Mesenchymal stem cell (in vitro differentiated cells and primary cell): ENCODE results near the gene TTC3.

Source experiments
- DNase-seq: peaks from one replicate; pipeline ENCODE4 v3.0.0-alpha.2; 2013
- H2AFZ ChIP-seq: one replicate; pipeline ENCODE4 v1.6.1; 2013; ENCODE audit warnings: low read depth, mild to moderate bottlenecking, control low read depth, inconsistent platforms, low read length, moderate library complexity
- H2AK5ac ChIP-seq: 2 replicates; pipeline ENCODE4 v1.6.1; 2013; ENCODE audit warnings: low read length, moderate library complexity, mild to moderate bottlenecking, inconsistent platforms; ENCODE audit not compliant: severe bottlenecking
- H2BK120ac ChIP-seq: one replicate; pipeline ENCODE4 v1.6.1; 2013; ENCODE audit warnings: low read depth, mild to moderate bottlenecking, inconsistent platforms, low read length, moderate library complexity
- H2BK12ac ChIP-seq, 2 experiments: one replicate each; pipeline ENCODE4 v1.6.1; 2013; ENCODE audit warnings: inconsistent platforms in 2 of 2, low read length in 2 of 2, mild to moderate bottlenecking in 2 of 2, moderate library complexity in 2 of 2, control low read depth in 1 of 2
- H2BK15ac ChIP-seq: one replicate; pipeline ENCODE4 v1.6.1; 2013; ENCODE audit warnings: mild to moderate bottlenecking, low read depth, inconsistent platforms; ENCODE audit not compliant: poor library complexity, severe bottlenecking
- H2BK5ac ChIP-seq: 2 replicates; pipeline ENCODE4 v1.6.1; 2013; ENCODE audit warnings: low read depth, mild to moderate bottlenecking, low read length, control low read depth, inconsistent platforms; ENCODE audit not compliant: poor library complexity, severe bottlenecking
- H3K14ac ChIP-seq, 2 experiments: one replicate each; pipeline ENCODE4 v1.6.1; 2013; ENCODE audit warnings: inconsistent platforms in 2 of 2, low read length in 2 of 2, control low read depth in 1 of 2, mild to moderate bottlenecking in 1 of 2, moderate library complexity in 1 of 2
- H3K18ac ChIP-seq, 2 experiments: one replicate each; pipeline ENCODE4 v1.6.1; 2013; ENCODE audit warnings: inconsistent platforms in 2 of 2, low read length in 2 of 2, control low read depth in 1 of 2, low read depth in 1 of 2, mild to moderate bottlenecking in 1 of 2
- H3K23ac ChIP-seq, 2 experiments: one replicate each; pipeline ENCODE4 v1.6.1; 2013; ENCODE audit warnings: inconsistent platforms in 2 of 2, low read length in 2 of 2, mild to moderate bottlenecking in 2 of 2, moderate library complexity in 2 of 2, control low read depth in 1 of 2
- H3K27ac ChIP-seq: 2 replicates; pipeline ENCODE4 v1.5.1; 2013; ENCODE audit warnings: mild to moderate bottlenecking, moderate library complexity, low read length, control low read depth, inconsistent platforms; ENCODE audit not compliant: poor library complexity, severe bottlenecking
- H3K27me3 ChIP-seq, 2 experiments: 2 replicates each; pipeline versions ENCODE4 v1.6.1 to v1.7.0; 2013; ENCODE audit warnings: low read length in 2 of 2, mild to moderate bottlenecking in 2 of 2, moderate library complexity in 2 of 2, control low read depth in 1 of 2, inconsistent platforms in 1 of 2; ENCODE audit not compliant: control insufficient read depth in 1 of 2, insufficient read depth in 1 of 2
- H3K36me3 ChIP-seq, 2 experiments: 2 replicates each; pipeline versions ENCODE4 v1.6.1 to v1.7.0; 2013; ENCODE audit warnings: low read length in 2 of 2, control low read depth in 1 of 2, inconsistent platforms in 1 of 2, low read depth in 1 of 2, mild to moderate bottlenecking in 1 of 2; ENCODE audit not compliant: insufficient read depth in 2 of 2, control insufficient read depth in 1 of 2
- H3K4ac ChIP-seq, 2 experiments: one replicate each; pipeline ENCODE4 v1.6.1; 2013; ENCODE audit warnings: inconsistent platforms in 2 of 2, low read length in 2 of 2, mild to moderate bottlenecking in 2 of 2, moderate library complexity in 2 of 2, control low read depth in 1 of 2, low read depth in 1 of 2
- H3K4me1 ChIP-seq: 2 replicates; pipeline ENCODE4 v1.6.1; 2013; ENCODE audit warnings: low read depth, low read length, control low read depth; ENCODE audit not compliant: control insufficient read depth, insufficient read depth
- H3K4me2 ChIP-seq: 2 replicates; pipeline ENCODE4 v1.6.1; 2013; ENCODE audit warnings: low read length, mild to moderate bottlenecking, inconsistent platforms; ENCODE audit not compliant: poor library complexity, severe bottlenecking
- H3K4me3 ChIP-seq, 2 experiments: 2 replicates each; pipeline versions ENCODE4 v1.5.1 to v1.7.0; 2013; ENCODE audit warnings: low read length in 2 of 2, mild to moderate bottlenecking in 2 of 2, control low read depth in 1 of 2, low read depth in 1 of 2; ENCODE audit not compliant: insufficient read depth in 1 of 2
- H3K79me1 ChIP-seq: replicated peaks from 2 replicates; pipeline ENCODE4 v1.6.1; 2013; ENCODE audit warnings: mild to moderate bottlenecking, control low read depth, low read length, inconsistent platforms; ENCODE audit not compliant: poor library complexity, severe bottlenecking
- H3K9ac ChIP-seq: 2 replicates; pipeline ENCODE4 v1.7.0; 2013; ENCODE audit warnings: mild to moderate bottlenecking, low read length, moderate library complexity
- H3K9me3 ChIP-seq: 2 replicates; pipeline ENCODE4 v1.7.0; 2013; ENCODE audit warnings: mild to moderate bottlenecking, low read length; ENCODE audit not compliant: control insufficient read depth
- H4K8ac ChIP-seq: one replicate; pipeline ENCODE4 v1.6.1; 2013; ENCODE audit warnings: inconsistent platforms, mild to moderate bottlenecking, low read length, moderate library complexity
- H4K91ac ChIP-seq: one replicate; pipeline ENCODE4 v1.6.1; 2013; ENCODE audit warnings: mild to moderate bottlenecking, low read length, inconsistent platforms
- WGBS: methylation state at CpG from one replicate; pipeline ENCODE4 v1.1.7; 2013; ENCODE audit warnings: mixed read lengths; 5-methylcytosine and 5-hydroxymethylcytosine counted together

TTC3 gene

DNA sequence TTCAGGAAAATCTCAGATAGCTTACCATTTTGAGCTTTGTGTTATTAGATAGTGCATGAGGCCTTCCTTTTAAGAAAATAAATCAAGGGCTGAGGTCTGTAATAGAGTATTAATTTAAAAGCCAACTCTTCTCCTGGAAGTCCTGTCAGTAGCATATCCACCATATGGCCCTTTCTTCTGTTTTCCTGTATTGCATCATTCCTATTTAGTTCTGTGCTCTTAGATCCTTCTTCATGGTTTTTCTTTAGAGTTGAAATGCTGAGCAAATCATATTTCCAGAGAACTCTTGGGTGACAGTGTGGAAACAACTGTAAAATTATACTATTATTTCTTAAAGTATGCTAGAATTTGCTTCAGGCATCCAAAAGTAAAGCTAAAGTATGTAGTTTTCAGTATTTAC, 91.7 kb downstream of the TTC3 start:
- H2BK15ac ChIP-seq, result no peak overlapping the region

DNA sequence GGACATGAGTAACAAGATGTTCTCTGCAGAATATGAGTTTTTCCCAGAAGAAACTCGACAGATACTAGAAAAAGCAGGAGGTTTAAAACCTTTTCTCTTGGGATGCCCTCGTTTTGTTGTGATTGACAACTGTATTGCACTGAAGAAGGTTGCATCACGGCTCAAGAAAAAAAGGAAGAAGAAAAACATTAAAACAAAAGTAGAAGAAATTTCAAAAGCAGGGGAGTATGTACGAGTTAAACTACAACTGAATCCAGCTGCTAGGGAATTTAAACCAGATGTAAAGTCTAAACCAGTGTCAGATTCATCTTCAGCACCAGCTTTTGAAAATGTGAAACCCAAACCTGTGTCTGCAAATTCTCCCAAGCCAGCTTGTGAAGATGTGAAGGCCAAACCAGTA, 92.5 kb downstream of the TTC3 start:
- peak overlapping the region; percentile 17 for H3K9ac ChIP-seq
- H3K27me3 ChIP-seq, result no peaks in the 10 kb centered on the region
- no peak overlapping the region for H4K8ac ChIP-seq
- no peak overlapping the region for H3K14ac ChIP-seq
- H2BK12ac ChIP-seq, result no peak overlapping the region
- no peak overlapping the region for H3K27ac ChIP-seq
- H3K4ac ChIP-seq, result no peak overlapping the region
- H3K18ac ChIP-seq, result no peak overlapping the region
- H3K23ac ChIP-seq, result no peak overlapping the region
- H2AK5ac ChIP-seq, result no peak overlapping the region
- H3K79me1 ChIP-seq, result peaks cover 8% of the 10 kb centered on the region
- H2BK5ac ChIP-seq, result no peak overlapping the region
- no peak overlapping the region for H3K4me2 ChIP-seq
- H3K36me3 ChIP-seq, result peaks cover 31 to 96% of the 10 kb centered on the region in 2 experiments
- DNase-seq, result no peak
- WGBS, result 97% methylated on average over 4 of the region's 4 CpGs
- no peak overlapping the region for H2BK120ac ChIP-seq
- H3K4me3 ChIP-seq, result no peak overlapping the region
- no peaks in the 10 kb centered on the region for H3K9me3 ChIP-seq
- no peak overlapping the region for H2AFZ ChIP-seq
- H4K91ac ChIP-seq, result no peak overlapping the region
- no peaks in the 10 kb centered on the region for H3K4me1 ChIP-seq
- H2BK15ac ChIP-seq, result no peak overlapping the region

More for the DNA sequence above, 91.7 kb downstream of the TTC3 start:
- no peak overlapping the region for H3K4me2 ChIP-seq
- peak; percentile 29 for DNase-seq
- no peak overlapping the region for H4K91ac ChIP-seq
- H3K9me3 ChIP-seq, result no peaks in the 10 kb centered on the region
- peaks cover 8% of the 10 kb centered on the region for H3K79me1 ChIP-seq
- H4K8ac ChIP-seq, result no peak overlapping the region
- H3K36me3 ChIP-seq, result peaks cover 31 to 96% of the 10 kb centered on the region in 2 experiments
- H3K4me1 ChIP-seq, result no peaks in the 10 kb centered on the region
- no peak overlapping the region for H3K14ac ChIP-seq
- H2BK12ac ChIP-seq, result no peak overlapping the region
- H3K4ac ChIP-seq, result no peak overlapping the region
- H3K23ac ChIP-seq, result no peak overlapping the region
- H3K27ac ChIP-seq, result no peak overlapping the region
- H2AK5ac ChIP-seq, result no peak overlapping the region
- H3K18ac ChIP-seq, result no peak overlapping the region
- H3K4me3 ChIP-seq, result no peak overlapping the region
- no peaks in the 10 kb centered on the region for H3K27me3 ChIP-seq
- H2BK5ac ChIP-seq, result no peak overlapping the region
- H2AFZ ChIP-seq, result no peak overlapping the region
- H2BK120ac ChIP-seq, result no peak overlapping the region
- no peak overlapping the region for H3K9ac ChIP-seq

DNA sequence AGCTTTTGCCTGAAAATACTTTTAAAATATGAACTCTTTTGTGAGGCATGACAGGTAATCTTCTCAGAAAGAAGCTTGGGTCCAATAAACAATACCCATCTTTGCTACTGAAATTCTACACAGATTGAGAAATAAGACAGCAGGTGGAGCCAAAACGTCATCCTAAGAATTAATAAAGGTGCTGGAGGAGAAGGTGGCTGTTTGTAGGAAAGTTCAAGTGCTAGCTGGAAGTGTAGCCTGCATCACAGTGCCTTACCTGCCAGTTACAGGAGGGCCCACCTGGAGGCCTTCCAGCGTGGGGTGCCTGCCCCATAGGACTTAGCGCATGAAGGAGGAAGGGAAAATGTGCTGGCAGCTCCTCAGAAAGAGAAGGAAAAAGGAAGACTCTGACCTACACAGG, 93.7 kb downstream of the TTC3 start:
- H3K9me3 ChIP-seq, result no peaks in the 10 kb centered on the region
- no peak overlapping the region for H2BK12ac ChIP-seq
- no peak overlapping the region for H3K4me3 ChIP-seq
- no peak for DNase-seq
- H3K79me1 ChIP-seq, result peaks cover 8% of the 10 kb centered on the region
- no peak overlapping the region for H3K18ac ChIP-seq
- no peak overlapping the region for H2BK15ac ChIP-seq
- no peak overlapping the region for H2BK120ac ChIP-seq
- H3K4me1 ChIP-seq, result no peaks in the 10 kb centered on the region
- no peak overlapping the region for H3K23ac ChIP-seq
- H3K9ac ChIP-seq, result no peak overlapping the region
- H4K91ac ChIP-seq, result no peak overlapping the region
- no peak overlapping the region for H4K8ac ChIP-seq
- H3K14ac ChIP-seq, result no peak overlapping the region
- H2AFZ ChIP-seq, result no peak overlapping the region
- H3K36me3 ChIP-seq, result peaks cover 27 to 95% of the 10 kb centered on the region in 2 experiments
- no peak overlapping the region for H2AK5ac ChIP-seq
- H3K27ac ChIP-seq, result no peak overlapping the region
- 45% methylated on average over 1 of the region's 3 CpGs for WGBS
- H3K27me3 ChIP-seq, result no peaks in the 10 kb centered on the region
- H3K4ac ChIP-seq, result no peak overlapping the region
- H2BK5ac ChIP-seq, result no peak overlapping the region
- no peak overlapping the region for H3K4me2 ChIP-seq

DNA sequence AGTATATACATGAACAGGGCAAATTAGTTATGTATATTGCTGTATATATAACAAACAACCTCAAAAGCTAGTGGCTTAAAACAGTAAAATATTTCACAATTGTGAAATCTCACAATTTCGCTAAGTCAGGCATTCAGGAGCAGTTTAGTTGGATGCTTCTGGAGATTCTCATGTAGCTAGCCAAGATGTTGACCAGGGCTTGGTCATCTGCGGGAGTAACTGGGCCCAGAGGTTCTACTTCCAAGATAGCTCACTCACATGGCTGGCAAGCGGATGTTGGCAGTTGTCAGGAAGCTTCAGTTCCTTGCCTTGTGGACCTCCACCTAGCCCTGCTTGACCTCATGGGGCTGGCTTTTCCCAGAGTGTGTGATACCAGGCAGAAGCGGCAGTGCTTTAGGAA, 95.6 kb downstream of the TTC3 start:
- Histone ChIP-seq H2AK5ac (no peak overlapping the region), H2BK5ac (no peak overlapping the region), H3K36me3 (peaks cover 20 to 92% of the 10 kb centered on the region in 2 experiments), H2AFZ (no peak overlapping the region), H3K9me3 (no peaks in the 10 kb centered on the region), H2BK12ac (no peak overlapping the region), H2BK15ac (no peak overlapping the region), H3K4ac (no peak overlapping the region), H3K79me1 (peaks cover 10% of the 10 kb centered on the region), H3K4me2 (no peak overlapping the region), H4K91ac (no peak overlapping the region), H3K14ac (no peak overlapping the region), H3K4me3 (no peak overlapping the region), H3K23ac (no peak overlapping the region), H3K27ac (no peak overlapping the region), H2BK120ac (no peak overlapping the region), H3K18ac (no peak overlapping the region), H3K4me1 (no peaks in the 10 kb centered on the region), H4K8ac (no peak overlapping the region), H3K9ac (no peak overlapping the region), H3K27me3 (no peaks in the 10 kb centered on the region)
- 98% methylated on average over 3 of the region's 4 CpGs for WGBS
- DNase-seq, result no peak
